HepG2 (cell line): ENCODE results near the gene CACNG7. TPM values are rescaled to one million over a fixed set of nuclear protein-coding genes. Genes with fewer than 3 reads are reported as not detected.

Source experiments
- CREB1 ChIP-seq, 2 experiments: fragments of 450-650 bp in 1 of 2; IDR thresholded peaks; 2 replicates each; pipeline ENCODE4 v1.6.1; 2016 to 2017; ENCODE audit warnings: control low read depth in 1 of 2, mild to moderate bottlenecking in 1 of 2, missing compliant biosample characterization in 1 of 2, missing genetic modification characterization in 1 of 2
- GATA4 ChIP-seq: sonication (generic); IDR thresholded peaks from 2 replicates; pipeline ENCODE4 v1.6.1; 2016; ENCODE audit warnings: antibody characterized with exemption, low read depth, borderline replicate concordance
- HIVEP1 ChIP-seq: sonication (generic); formaldehyde crosslinking; IDR thresholded peaks from 2 replicates; pipeline ENCODE4 v1.4.0; 2020; ENCODE audit warnings: mild to moderate bottlenecking, missing genetic modification reagents
- HNRNPLL ChIP-seq: fragments of 200-400 bp; formaldehyde crosslinking; IDR thresholded peaks from 2 replicates; pipeline ENCODE4 v1.6.1; 2017; ENCODE audit warnings: mild to moderate bottlenecking, low read depth, low read length; ENCODE audit not compliant: poor library complexity, severe bottlenecking
- MAZ ChIP-seq, 2 experiments: sonication (generic) in 1 of 2; formaldehyde crosslinking in 1 of 2; IDR thresholded peaks; 2 replicates each; pipeline versions ENCODE4 v1.5.0 to v1.6.1; 2012 to 2020; ENCODE audit warnings: low read depth in 2 of 2, mild to moderate bottlenecking in 2 of 2, borderline replicate concordance in 1 of 2, improper control_type of control experiment in 1 of 2, low read length in 1 of 2, missing genetic modification reagents in 1 of 2, moderate library complexity in 1 of 2
- MEIS2 ChIP-seq: sonication (generic); formaldehyde crosslinking; IDR thresholded peaks from 2 replicates; pipeline ENCODE4 v1.9.0; 2021; ENCODE audit warnings: mild to moderate bottlenecking, missing genetic modification reagents
- NFRKB ChIP-seq: fragments of 450-650 bp; IDR thresholded peaks from 2 replicates; pipeline ENCODE4 v1.6.1; 2017
- TCF7 ChIP-seq: sonication (generic); IDR thresholded peaks from 2 replicates; pipeline ENCODE4 v1.6.1; 2016; ENCODE audit warnings: antibody characterized with exemption, low read depth
- UBTF ChIP-seq: sonication (generic); formaldehyde crosslinking; IDR thresholded peaks from 2 replicates; pipeline ENCODE4 v1.4.0; 2020; ENCODE audit warnings: mild to moderate bottlenecking, missing genetic modification reagents
- ZFP36L2 ChIP-seq: sonication (generic); formaldehyde crosslinking; IDR thresholded peaks from 2 replicates; pipeline ENCODE4 v1.4.0; 2020; ENCODE audit warnings: missing genetic modification reagents
- ZNF263 ChIP-seq: sonication (generic); formaldehyde crosslinking; IDR thresholded peaks from 2 replicates; pipeline ENCODE4 v1.4.0; 2020; ENCODE audit warnings: missing genetic modification reagents
- ZNF34 ChIP-seq: sonication (generic); formaldehyde crosslinking; IDR thresholded peaks from 2 replicates; pipeline ENCODE4 v1.4.0; 2020; ENCODE audit warnings: mild to moderate bottlenecking, missing genetic modification reagents, borderline replicate concordance
- ZNF367 ChIP-seq: sonication (generic); formaldehyde crosslinking; IDR thresholded peaks from 2 replicates; pipeline ENCODE4 v1.4.0; 2020; ENCODE audit warnings: missing genetic modification reagents, borderline replicate concordance
- ZNF431 ChIP-seq: sonication (generic); formaldehyde crosslinking; IDR thresholded peaks from 2 replicates; pipeline ENCODE4 v1.9.0; 2022; ENCODE audit warnings: missing genetic modification reagents, low read depth, mild to moderate bottlenecking, borderline replicate concordance
- ZNF446 ChIP-seq: sonication (generic); formaldehyde crosslinking; IDR thresholded peaks from 2 replicates; pipeline ENCODE4 v1.5.0; 2020; ENCODE audit warnings: mild to moderate bottlenecking, missing genetic modification reagents
- polyA plus RNA-seq, 8 experiments: library from polyadenylated mRNA; depleted of rRNA in 3 of 8; stranded (reverse) in 7 of 8; unstranded in 1 of 8; fragments of >200 nt; fragmentation: Illumina TruSeq in 4 of 8; extraction: Trizol in 4 of 8; gene quantifications; 2 replicates each; pipeline versions ENCODE4 v1.2.1 to v1.2.3, GENCODE V29; 2011 to 2016; ENCODE audit warnings: low read depth in 4 of 8, missing spikeins in 1 of 8, mixed read lengths in 1 of 8; ENCODE audit not compliant: insufficient read depth in 1 of 8
- total RNA-seq, 5 experiments: library from RNA; depleted of rRNA; stranded (reverse); fragments of >200 nt; fragmentation: Illumina TruSeq; extraction: Trizol; gene quantifications; 2 replicates each; pipeline ENCODE4 v1.2.3, GENCODE V29; 2016; ENCODE audit warnings: low read depth in 1 of 5
- TF ChIP-seq, protein P1 (sequence below): sonication (generic); formaldehyde crosslinking; IDR thresholded peaks from 2 replicates; pipeline ENCODE4 v1.4.0; 2020; ENCODE audit warnings: missing genetic modification reagents, borderline replicate concordance
- TF ChIP-seq, protein P2 (sequence below): sonication (generic); formaldehyde crosslinking; IDR thresholded peaks from 2 replicates; pipeline ENCODE4 v1.9.0; 2022; ENCODE audit warnings: low read depth, missing genetic modification reagents

The CACNG7 gene
- total and polyA plus RNA-seq, 2 of the 13 experiments (the other 11 are each of a cell fraction or from before 2014, with no cell fraction given), result not detected

- peak; percentile 79 for TF ChIP-seq UBTF (CRISPR knock-in tag)
- no peak for TF ChIP-seq TCF7
- peak; percentile 62 for TF ChIP-seq MEIS2 (CRISPR knock-in tag)
- TF ChIP-seq, protein P1, sequence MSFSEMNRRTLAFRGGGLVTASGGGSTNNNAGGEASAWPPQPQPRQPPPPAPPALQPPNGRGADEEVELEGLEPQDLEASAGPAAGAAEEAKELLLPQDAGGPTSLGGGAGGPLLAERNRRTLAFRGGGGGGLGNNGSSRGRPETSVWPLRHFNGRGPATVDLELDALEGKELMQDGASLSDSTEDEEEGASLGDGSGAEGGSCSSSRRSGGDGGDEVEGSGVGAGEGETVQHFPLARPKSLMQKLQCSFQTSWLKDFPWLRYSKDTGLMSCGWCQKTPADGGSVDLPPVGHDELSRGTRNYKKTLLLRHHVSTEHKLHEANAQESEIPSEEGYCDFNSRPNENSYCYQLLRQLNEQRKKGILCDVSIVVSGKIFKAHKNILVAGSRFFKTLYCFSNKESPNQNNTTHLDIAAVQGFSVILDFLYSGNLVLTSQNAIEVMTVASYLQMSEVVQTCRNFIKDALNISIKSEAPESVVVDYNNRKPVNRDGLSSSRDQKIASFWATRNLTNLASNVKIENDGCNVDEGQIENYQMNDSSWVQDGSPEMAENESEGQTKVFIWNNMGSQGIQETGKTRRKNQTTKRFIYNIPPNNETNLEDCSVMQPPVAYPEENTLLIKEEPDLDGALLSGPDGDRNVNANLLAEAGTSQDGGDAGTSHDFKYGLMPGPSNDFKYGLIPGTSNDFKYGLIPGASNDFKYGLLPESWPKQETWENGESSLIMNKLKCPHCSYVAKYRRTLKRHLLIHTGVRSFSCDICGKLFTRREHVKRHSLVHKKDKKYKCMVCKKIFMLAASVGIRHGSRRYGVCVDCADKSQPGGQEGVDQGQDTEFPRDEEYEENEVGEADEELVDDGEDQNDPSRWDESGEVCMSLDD (CRISPR knock-in tag), result peak; percentile 27
- TF ChIP-seq HNRNPLL, result peak; percentile 89
- TF ChIP-seq ZNF34 (CRISPR knock-in tag), result peak; percentile 31; the same call in 1 of the 2 replicates
- TF ChIP-seq MAZ (IDR thresholded peaks at IDR 0.05; ENCODE audit: borderline replicate concordance, low read depth, low read length), result no peak; the same call in 1 of the 2 replicates
- peak; percentile 7 for TF ChIP-seq MAZ (CRISPR knock-in tag; IDR thresholded peaks at IDR 0.05; ENCODE audit: low read depth)
- no peak for TF ChIP-seq NFRKB
- no peak for TF ChIP-seq CREB1 (IDR thresholded peaks at IDR 0.05)
- no peak for TF ChIP-seq CREB1 (CRISPR knock-in tag; IDR thresholded peaks at IDR 0.05)
- 0 out of 2 replicates have a peak, but pooled peaks have one; percentile 2 for TF ChIP-seq ZFP36L2 (CRISPR knock-in tag)
- TF ChIP-seq HIVEP1 (CRISPR knock-in tag), result peak; percentile 39
- 0 out of 2 replicates have a peak, but pooled peaks have one; percentile 59 for TF ChIP-seq GATA4
- no peak for TF ChIP-seq ZNF263 (CRISPR knock-in tag)
- TF ChIP-seq ZNF446 (CRISPR knock-in tag), result no peak
- TF ChIP-seq, protein P2, sequence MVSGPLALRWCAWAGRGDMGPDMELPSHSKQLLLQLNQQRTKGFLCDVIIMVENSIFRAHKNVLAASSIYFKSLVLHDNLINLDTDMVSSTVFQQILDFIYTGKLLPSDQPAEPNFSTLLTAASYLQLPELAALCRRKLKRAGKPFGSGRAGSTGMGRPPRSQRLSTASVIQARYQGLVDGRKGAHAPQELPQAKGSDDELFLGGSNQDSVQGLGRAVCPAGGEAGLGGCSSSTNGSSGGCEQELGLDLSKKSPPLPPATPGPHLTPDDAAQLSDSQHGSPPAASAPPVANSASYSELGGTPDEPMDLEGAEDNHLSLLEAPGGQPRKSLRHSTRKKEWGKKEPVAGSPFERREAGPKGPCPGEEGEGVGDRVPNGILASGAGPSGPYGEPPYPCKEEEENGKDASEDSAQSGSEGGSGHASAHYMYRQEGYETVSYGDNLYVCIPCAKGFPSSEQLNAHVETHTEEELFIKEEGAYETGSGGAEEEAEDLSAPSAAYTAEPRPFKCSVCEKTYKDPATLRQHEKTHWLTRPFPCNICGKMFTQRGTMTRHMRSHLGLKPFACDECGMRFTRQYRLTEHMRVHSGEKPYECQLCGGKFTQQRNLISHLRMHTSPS (CRISPR knock-in tag), result peak; percentile 45; the same call in 1 of the 2 replicates
- no peak for TF ChIP-seq ZNF431
- 0 out of 2 replicates have a peak, but pooled peaks have one; percentile 24 for TF ChIP-seq ZNF367
Measured at GRCh38 chr19:53865918-53866864, 42.9 kb upstream of the CACNG7 start (continued).
